Measurements from ENCODE around the gene PKN2.

PKN2 gene

GRCh38 chr1:88680471-88680870 is 3.6 kb upstream of the PKN2 start:
- TF ChIP-seq CTCF (conservative IDR thresholded peaks at IDR 0.05): no peak
- H3K27ac ChIP-seq: no peak overlapping the region

GRCh38 chr1:88680911-88681622 is 3.0 kb upstream of the PKN2 start:
- TF ChIP-seq CTCF (conservative IDR thresholded peaks at IDR 0.05): no peak
- H3K27ac ChIP-seq: no peak overlapping the region

- H3K27ac ChIP-seq: peak overlapping the region; percentile 95
- no peak for TF ChIP-seq CTCF (conservative IDR thresholded peaks at IDR 0.05)
These were observed 597 bp downstream of the PKN2 start for GRCh38 chr1:88684482-88685258.

- no peak for TF ChIP-seq CTCF (conservative IDR thresholded peaks at IDR 0.05)
- peak overlapping the region; percentile 95 for H3K27ac ChIP-seq
These were observed 1.2 kb downstream of the PKN2 start for GRCh38 chr1:88685259-88685620.

- TF ChIP-seq CTCF (conservative IDR thresholded peaks at IDR 0.05): no peak
- H3K27ac ChIP-seq: no peak overlapping the region
These were observed 7.5 kb downstream of the PKN2 start for GRCh38 chr1:88691540-88691939.

- TF ChIP-seq CTCF (conservative IDR thresholded peaks at IDR 0.05): no peak
- no peak overlapping the region for H3K27ac ChIP-seq
These were observed 11.7 kb downstream of the PKN2 start for GRCh38 chr1:88695781-88696180.

- H3K27ac ChIP-seq: no peak overlapping the region
- TF ChIP-seq CTCF (conservative IDR thresholded peaks at IDR 0.05): no peak
These were observed 13.4 kb downstream of the PKN2 start for GRCh38 chr1:88697503-88697902.
